Heart left ventricle (tissue), 13 donors: ENCODE results near the gene PBX3.

Experiments used
- POLR2A ChIP-seq, 2 donors: fragments of 450-650 bp; IDR thresholded peaks; one replicate each; pipeline ENCODE4 v1.6.1; 2017; ENCODE audit warnings: antibody characterized with exemption in 2 of 2, mild to moderate bottlenecking in 2 of 2, moderate library complexity in 2 of 2
- TF ChIP-seq, protein P1 (sequence below), 12 donors: fragments of 200-600 bp; sonication (generic) in 4 of 12; IDR thresholded peaks; one replicate each; pipeline versions ENCODE4 v1.5.0 to v1.8.0; 2018 to 2022; ENCODE audit warnings: antibody characterized with exemption in 12 of 12, mild to moderate bottlenecking in 5 of 12
- donor health status: ischemic (EF 13 %, LVEDD 7.1; RV severe dilation, severe dysfunction).
- donor health status: DM: no; HTN: yes; CAD: no.
- donor health status: DM: no; HTN: no; CAD: no.
- donor health status: ischemic (EF 25% LVEDD 6.9; RV normal size, moderate dysfunction).
- donor health status: ischemic (EF 25% LVEDD 5.7; RV mildly dilated, moderate dysfunction).
- donor health status: ischemic (EF 35%, LVEDD 5.7; RV mildly dilated, moderate dysfunction).
- donor health status: nonischemic (EF 11% LVEDD 7.7; RV severe dilation, severe dysfunction).
- donor health status: DM: yes; HTN: yes; CAD: no.
- donor health status: PGD.
- donor health status: ischemic (EF 29% LVEDD 5.4; RV normal size, mild dysfunction).
- donor health status: nonischemic (EF 23%, LVEDD 6.1; RV moderate dilation, normal function).

DNA sequence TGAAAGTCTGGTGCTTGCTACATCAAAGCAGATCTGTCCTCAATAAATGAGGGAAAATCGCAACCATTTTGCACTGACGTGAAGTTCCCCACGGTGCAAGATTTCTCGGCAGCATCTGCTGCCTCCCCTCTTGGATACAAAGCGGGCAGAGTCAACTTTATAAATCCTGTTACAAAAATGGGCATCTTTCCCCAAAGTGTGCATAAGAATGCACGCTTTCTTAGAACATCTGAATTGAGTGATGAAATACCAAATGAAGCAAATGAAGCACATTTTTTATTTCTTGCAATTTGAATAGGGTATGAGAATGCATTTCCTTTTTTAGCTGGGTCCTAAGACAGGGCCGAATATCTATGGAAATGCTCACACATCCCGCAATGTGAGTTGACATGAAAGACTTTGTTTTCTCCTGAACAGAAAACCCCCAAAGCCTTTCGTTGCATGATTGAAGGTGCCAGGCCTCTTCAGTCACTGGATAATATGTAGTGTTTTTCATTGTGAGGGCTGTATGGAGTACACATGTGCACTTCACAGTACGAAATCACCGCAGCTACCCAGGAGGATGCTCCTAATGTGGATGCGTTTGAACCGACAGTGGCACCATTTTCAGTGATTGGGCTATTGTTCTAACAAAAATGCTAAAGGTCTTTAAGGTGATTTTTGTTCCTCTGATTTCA lies 20.6 kb upstream of the PBX3 start:
- no peak for TF ChIP-seq POLR2A (IDR thresholded peaks at IDR 0.05)
- TF ChIP-seq, protein P1, sequence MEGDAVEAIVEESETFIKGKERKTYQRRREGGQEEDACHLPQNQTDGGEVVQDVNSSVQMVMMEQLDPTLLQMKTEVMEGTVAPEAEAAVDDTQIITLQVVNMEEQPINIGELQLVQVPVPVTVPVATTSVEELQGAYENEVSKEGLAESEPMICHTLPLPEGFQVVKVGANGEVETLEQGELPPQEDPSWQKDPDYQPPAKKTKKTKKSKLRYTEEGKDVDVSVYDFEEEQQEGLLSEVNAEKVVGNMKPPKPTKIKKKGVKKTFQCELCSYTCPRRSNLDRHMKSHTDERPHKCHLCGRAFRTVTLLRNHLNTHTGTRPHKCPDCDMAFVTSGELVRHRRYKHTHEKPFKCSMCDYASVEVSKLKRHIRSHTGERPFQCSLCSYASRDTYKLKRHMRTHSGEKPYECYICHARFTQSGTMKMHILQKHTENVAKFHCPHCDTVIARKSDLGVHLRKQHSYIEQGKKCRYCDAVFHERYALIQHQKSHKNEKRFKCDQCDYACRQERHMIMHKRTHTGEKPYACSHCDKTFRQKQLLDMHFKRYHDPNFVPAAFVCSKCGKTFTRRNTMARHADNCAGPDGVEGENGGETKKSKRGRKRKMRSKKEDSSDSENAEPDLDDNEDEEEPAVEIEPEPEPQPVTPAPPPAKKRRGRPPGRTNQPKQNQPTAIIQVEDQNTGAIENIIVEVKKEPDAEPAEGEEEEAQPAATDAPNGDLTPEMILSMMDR (IDR thresholded peaks at IDR 0.05), result no peak
